HG03432 (cell line): ENCODE data around the gene UPP1.
A peak's percentile ranks its signal among the peaks of the same experiment; 100 is the strongest.

Experiments
- ATAC-seq: cut with Tn5 transposase; IDR thresholded peaks from one replicate; pipeline ENCODE4 v1.9.1; 2021; ENCODE audit warnings: mild to moderate bottlenecking, moderate library complexity; ENCODE audit not compliant: unreplicated experiment

UPP1 gene

GRCh38 chr7:48085433-48085791 is 3.7 kb upstream of the UPP1 start:
- no peak for ATAC-seq

GRCh38 chr7:48085942-48086341 is 3.1 kb upstream of the UPP1 start:
- ATAC-seq: no peak

- ATAC-seq: peak; percentile 13
Measured at GRCh38 chr7:48087349-48087748, 1.7 kb upstream of the UPP1 start.

- peak; percentile 61 for ATAC-seq
Measured at GRCh38 chr7:48088559-48089045, 463 bp upstream of the UPP1 start.

- ATAC-seq: no peak
Measured at GRCh38 chr7:48090095-48090805, 1.2 kb downstream of the UPP1 start.

- ATAC-seq: no peak
Measured at GRCh38 chr7:48091506-48092433, 2.7 kb downstream of the UPP1 start.

- ATAC-seq: no peak
Measured at GRCh38 chr7:48094861-48095293, 5.8 kb downstream of the UPP1 start.

GRCh38 chr7:48096273-48096672 is 7.2 kb downstream of the UPP1 start:
- ATAC-seq: no peak

- no peak for ATAC-seq
Measured at GRCh38 chr7:48097521-48098231, 8.6 kb downstream of the UPP1 start.

- no peak for ATAC-seq
Measured at GRCh38 chr7:48098846-48099245, 9.8 kb downstream of the UPP1 start.

GRCh38 chr7:48099781-48100180 is 10.7 kb downstream of the UPP1 start:
- ATAC-seq: no peak

GRCh38 chr7:48101352-48101751 is 12.3 kb downstream of the UPP1 start:
- ATAC-seq: no peak

GRCh38 chr7:48101968-48102367 is 12.9 kb downstream of the UPP1 start:
- ATAC-seq: no peak

- ATAC-seq: no peak
Measured at GRCh38 chr7:48102530-48102929, 13.5 kb downstream of the UPP1 start.

- ATAC-seq: no peak
Measured at GRCh38 chr7:48105045-48105444, 16.0 kb downstream of the UPP1 start.

- no peak for ATAC-seq
Measured at GRCh38 chr7:48106906-48107659, 18.0 kb downstream of the UPP1 start.

GRCh38 chr7:48107926-48108472 is 18.9 kb downstream of the UPP1 start:
- no peak for ATAC-seq

- no peak for ATAC-seq
Measured at GRCh38 chr7:48108959-48109847, 20.1 kb downstream of the UPP1 start.
